WTC11 (cell line): Measurements from ENCODE around the gene ENG. TPM values are rescaled to one million over a fixed set of nuclear protein-coding genes. Genes with fewer than 3 reads are reported as not detected.

Source experiments
- ATAC-seq: fragments of 200-7000 bp; cut with Tn5 transposase; 2 replicates; pipeline ENCODE4 v1.10.0; 2021; ENCODE audit warnings: mild to moderate bottlenecking, moderate library complexity
- CTCF ChIA-PET: fragments of 300-600 bp; sonication (Branson Sonifier 250); formaldehyde crosslinking; loops from one replicate; lab custom pipeline; 2021; ENCODE audit warnings: antibody characterized with exemption; lab: Charles Lee
- POLR2A ChIA-PET: fragments of 350-600 bp; sonication (Branson Sonifier 250); formaldehyde crosslinking; loops from one replicate; lab custom pipeline; 2021; ENCODE audit warnings: antibody characterized with exemption; lab: Charles Lee
- DNase-seq: peaks from one replicate; pipeline ENCODE4 v3.0.0; 2021; ENCODE audit warnings: low spot score
- H3K27ac Mint-ChIP-seq: 2 replicates; pipeline ENCODE4 v1.8.0; 2021; ENCODE audit warnings: mixed read lengths
- H3K27me3 Mint-ChIP-seq: 2 replicates; pipeline ENCODE4 v1.8.0; 2021; ENCODE audit warnings: low read depth, mild to moderate bottlenecking, moderate library complexity, mixed read lengths
- H3K36me3 Mint-ChIP-seq: 2 replicates; pipeline ENCODE4 v1.8.0; 2021; ENCODE audit warnings: mixed read lengths
- H3K4me1 Mint-ChIP-seq: 2 replicates; pipeline ENCODE4 v1.8.0; 2022; ENCODE audit warnings: mixed read lengths
- H3K4me3 Mint-ChIP-seq: 2 replicates; pipeline ENCODE4 v1.8.0; 2021; ENCODE audit warnings: mild to moderate bottlenecking, moderate library complexity, mixed read lengths
- H3K9me3 Mint-ChIP-seq: 2 replicates; pipeline ENCODE4 v1.8.0; 2021; ENCODE audit warnings: mixed read lengths
- ARID4B ChIP-seq: sonication (generic); formaldehyde crosslinking; IDR thresholded peaks from 2 replicates; pipeline ENCODE4 v1.8.0; 2023; ENCODE audit warnings: missing genetic modification reagents, mild to moderate bottlenecking, borderline replicate concordance
- ATF2 ChIP-seq: sonication (generic); formaldehyde crosslinking; IDR thresholded peaks from 2 replicates; pipeline ENCODE4 v1.8.1; 2022; ENCODE audit warnings: low read depth, missing genetic modification reagents, borderline replicate concordance
- CBFB ChIP-seq: sonication (generic); formaldehyde crosslinking; IDR thresholded peaks from 2 replicates; pipeline ENCODE4 v1.8.1; 2022; ENCODE audit warnings: mild to moderate bottlenecking, low read depth, missing genetic modification reagents
- E2F1 ChIP-seq: sonication (generic); formaldehyde crosslinking; IDR thresholded peaks from 2 replicates; pipeline ENCODE4 v1.8.0; 2022; ENCODE audit warnings: mild to moderate bottlenecking, missing genetic modification reagents
- E2F5 ChIP-seq: sonication (generic); formaldehyde crosslinking; IDR thresholded peaks from 2 replicates; pipeline ENCODE4 v1.8.1; 2022; ENCODE audit warnings: mild to moderate bottlenecking, moderate library complexity, missing genetic modification reagents
- EMX1 ChIP-seq: fragments of 250-450 bp; sonication (Bioruptor Pico); IDR thresholded peaks from 2 replicates; pipeline ENCODE4 v1.8.0; 2021; ENCODE audit warnings: mild to moderate bottlenecking
- GTF2I ChIP-seq: fragments of 250-450 bp; sonication (Bioruptor Pico); conservative IDR thresholded peaks from 2 replicates; pipeline ENCODE4 v1.4.0; 2021; ENCODE audit warnings: mild to moderate bottlenecking
- IRF2 ChIP-seq: sonication (generic); formaldehyde crosslinking; IDR thresholded peaks from 2 replicates; pipeline ENCODE4 v1.8.0; 2022; ENCODE audit warnings: low read depth, missing genetic modification reagents, borderline replicate concordance
- MLX ChIP-seq: sonication (generic); formaldehyde crosslinking; IDR thresholded peaks from 2 replicates; pipeline ENCODE4 v1.8.1; 2023; ENCODE audit warnings: mild to moderate bottlenecking, missing genetic modification reagents, moderate library complexity
- ZNF281 ChIP-seq: sonication (generic); formaldehyde crosslinking; IDR thresholded peaks from 2 replicates; pipeline ENCODE4 v1.8.0; 2023; ENCODE audit warnings: mild to moderate bottlenecking, missing genetic modification reagents
- ZNF512 ChIP-seq: sonication (generic); formaldehyde crosslinking; IDR thresholded peaks from 2 replicates; pipeline ENCODE4 v1.8.1; 2022; ENCODE audit warnings: missing genetic modification reagents, borderline replicate concordance
- total RNA-seq: library from RNA; stranded (reverse); gene quantifications from 3 replicates; pipeline ENCODE4 v1.2.3, GENCODE V29; 2021

The ENG gene
- total RNA-seq, 1 experiment from 2014 or later, result 4.4 TPM

- no peak overlapping the region for H3K4me3 Mint-ChIP-seq
- peaks cover 8% of the 10 kb centered on the region for H3K4me1 Mint-ChIP-seq
- ATAC-seq (no peak), DNase-seq (no peak)
- H3K27me3 Mint-ChIP-seq, result no peaks in the 10 kb centered on the region
- no peak overlapping the region for H3K27ac Mint-ChIP-seq
- no peaks in the 10 kb centered on the region for H3K9me3 Mint-ChIP-seq
- TF ChIP-seq E2F5 (CRISPR knock-in tag) (no peak), MLX (no peak), ZNF281 (CRISPR knock-in tag) (no peak), EMX1 (no peak), ATF2 (CRISPR knock-in tag) (no peak), GTF2I (CRISPR knock-in tag) (no peak), ZNF512 (CRISPR knock-in tag) (no peak), IRF2 (CRISPR knock-in tag) (no peak), E2F1 (CRISPR knock-in tag) (no peak), CBFB (CRISPR knock-in tag) (no peak), ARID4B (CRISPR knock-in tag) (no peak)
- H3K36me3 Mint-ChIP-seq, result no peaks in the 10 kb centered on the region
- CTCF ChIA-PET, result interaction anchor here (0.5 to 3.0 kb wide), 4 partner anchors 25 to 66 kb away, joined by 3 to 11 read pairs (median 4); no protein-coding TSS in a partner anchor
- POLR2A ChIA-PET, result no interaction called here
Observed at GRCh38 chr9:127875306-127875966, 21.0 kb upstream of the ENG start.
